T-helper 9 cell (primary cell): ENCODE results near the gene PER1.

ENCODE experiments used
- DNase-seq: peaks from one replicate; pipeline ENCODE4 v3.0.0-alpha.2; 2020

Gene PER1

DNA sequence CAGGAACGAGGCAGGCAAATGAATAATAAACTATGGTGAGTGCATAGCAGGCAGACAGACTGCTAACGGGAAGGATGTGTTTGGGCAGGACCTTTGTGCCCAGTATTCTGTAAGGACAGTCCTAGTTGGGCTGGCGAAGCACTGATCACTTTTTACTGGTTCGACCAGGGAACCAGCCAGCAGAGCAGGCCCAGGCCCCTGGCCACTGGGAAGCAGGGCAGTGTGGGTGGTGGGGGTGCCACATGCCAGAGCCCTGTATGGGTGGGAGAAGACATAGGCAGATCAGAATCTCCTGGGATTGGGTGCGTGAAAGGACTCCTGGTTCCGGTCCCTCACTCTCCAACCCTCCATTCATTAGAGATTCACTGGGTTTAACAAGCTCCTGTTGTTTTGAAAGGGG lies 14.5 kb upstream of the PER1 start:
- DNase-seq: no peak

DNA sequence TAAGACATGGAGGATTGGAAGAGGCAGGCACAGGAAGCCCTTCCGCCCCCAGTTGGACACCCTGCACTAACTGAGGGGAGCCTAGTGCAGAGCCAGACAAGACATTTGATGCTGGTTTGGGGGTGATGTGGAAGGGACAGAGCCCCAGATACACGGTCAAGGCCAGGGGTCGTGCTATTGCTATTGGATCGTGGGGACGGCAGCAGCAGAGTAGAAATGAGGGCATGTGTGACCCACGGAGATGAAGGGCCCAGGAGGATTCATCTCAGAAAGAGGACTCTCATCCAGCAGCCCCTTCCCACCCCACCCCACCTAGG lies 12.6 kb upstream of the PER1 start:
- DNase-seq: no peak

GRCh38 chr17:8163978-8164814 lies 12.0 kb upstream of the PER1 start:
- DNase-seq: peak; percentile 61

- DNase-seq: no peak
These were observed 11.1 kb upstream of the PER1 start for GRCh38 chr17:8162997-8163977.

DNA sequence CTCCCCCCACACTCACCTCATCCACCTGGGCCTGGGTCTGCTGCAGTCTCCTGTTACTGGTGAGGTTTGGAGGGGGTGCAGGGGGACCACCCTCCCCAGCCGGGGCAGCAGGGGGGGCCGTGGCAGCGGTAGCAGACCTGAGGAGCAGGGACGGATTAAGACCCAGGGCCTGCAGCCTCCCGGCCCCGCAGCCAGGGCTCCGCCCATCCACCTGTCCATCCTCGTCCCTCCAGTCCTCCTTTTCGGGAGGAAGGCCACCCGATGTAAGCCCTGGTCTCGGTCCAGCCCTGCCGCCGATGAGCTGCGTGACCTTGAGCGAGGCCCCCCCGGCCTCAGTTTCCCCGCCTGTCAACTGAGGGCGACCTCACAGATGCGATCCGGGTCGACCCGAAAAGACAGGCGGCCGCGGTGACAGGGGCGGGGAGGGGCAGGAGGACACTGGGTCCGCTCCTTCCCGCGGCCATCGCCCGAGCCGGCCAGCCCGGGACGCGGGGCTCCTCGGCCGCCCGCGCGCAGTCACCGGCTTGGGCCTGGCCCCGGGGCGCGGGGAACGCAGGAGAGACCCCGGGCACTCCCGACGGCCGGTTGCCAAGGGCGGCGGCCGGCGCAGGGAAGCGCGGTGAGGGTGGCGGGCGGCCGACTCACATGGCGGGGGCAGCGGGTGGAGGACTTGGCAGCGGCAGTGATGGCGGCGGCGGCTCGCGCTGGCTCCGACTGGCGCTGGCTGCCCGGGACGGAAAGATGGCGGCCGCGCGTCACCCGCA lies 10.2 kb upstream of the PER1 start, which contains the start of gene VAMP2:
TSS of gene VAMP2 (minus strand) at position 716 of the 764 bp plus-strand sequence. CDS start at position 647, 69 bp downstream.
- DNase-seq: peak; percentile 82

- no peak for DNase-seq
These were observed 9.4 kb upstream of the PER1 start for GRCh38 chr17:8161289-8162232.

DNA sequence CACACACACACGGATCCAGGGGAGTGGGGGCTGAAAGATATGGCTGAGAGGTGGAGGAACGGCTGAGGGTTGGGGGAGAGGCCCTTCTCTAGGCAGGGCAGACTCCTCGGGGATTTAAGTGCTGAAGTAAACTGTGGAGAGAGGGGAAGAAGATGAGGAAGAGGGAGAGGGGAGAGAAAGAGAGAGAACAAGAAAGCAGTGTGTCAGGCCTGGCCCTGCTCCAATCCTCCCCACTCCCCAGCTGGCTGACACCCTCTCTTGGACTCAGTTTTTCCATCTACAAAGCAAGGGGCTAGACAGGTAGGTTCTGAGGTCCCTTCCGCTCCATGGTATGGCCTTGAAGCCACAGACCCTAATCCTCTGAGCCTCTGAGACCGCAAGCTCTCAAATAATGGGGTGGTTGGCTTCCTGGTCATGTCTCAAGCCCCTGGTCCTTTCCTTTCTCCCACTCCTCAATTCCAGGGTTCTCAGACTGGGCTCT lies 8.6 kb upstream of the PER1 start:
- DNase-seq: no peak

- DNase-seq: no peak
These were observed 8.0 kb upstream of the PER1 start for GRCh38 chr17:8160224-8160577.

- DNase-seq: no peak
These were observed 7.4 kb upstream of the PER1 start for GRCh38 chr17:8159459-8160223.

- DNase-seq: no peak
These were observed 6.8 kb upstream of the PER1 start for GRCh38 chr17:8159032-8159400.

DNA sequence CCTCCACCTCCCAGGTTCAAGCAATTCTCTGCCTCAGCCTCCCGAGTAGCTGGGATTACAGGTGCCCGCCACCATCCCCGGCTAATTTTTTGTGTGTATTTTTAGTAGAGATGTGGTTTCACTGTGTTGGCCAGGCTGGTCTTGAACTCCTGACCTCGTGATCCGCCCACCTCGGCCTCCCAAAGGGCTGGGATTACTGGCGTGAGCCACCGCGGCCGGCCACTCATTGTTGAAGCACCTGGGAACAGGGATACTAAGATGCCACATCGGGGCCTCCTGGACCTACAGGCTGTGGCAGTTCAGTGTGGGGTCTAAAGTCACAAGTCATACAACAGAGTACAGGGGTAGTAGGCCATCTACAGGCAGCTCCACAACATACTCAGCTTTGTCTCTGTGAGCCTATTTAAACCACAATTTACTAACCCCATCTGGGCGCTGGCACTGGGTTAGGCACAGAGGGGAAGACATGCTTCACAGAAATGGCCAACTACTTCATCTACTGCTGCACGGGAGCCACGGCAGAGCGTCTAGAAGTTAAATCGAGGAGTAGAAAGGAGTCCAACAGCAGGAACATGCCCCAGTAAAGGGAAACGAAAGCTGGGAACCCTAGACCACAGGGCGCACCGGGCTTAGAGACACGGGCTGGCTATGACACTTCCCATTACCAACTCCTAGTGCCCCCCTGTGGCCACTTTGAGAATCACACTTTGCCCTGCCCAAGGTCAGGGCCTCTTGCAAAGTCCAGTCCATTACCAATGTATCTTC lies 6.2 kb upstream of the PER1 start:
- DNase-seq: peak; percentile 90

- DNase-seq: peak; percentile 99
These were observed 4.2 kb upstream of the PER1 start for GRCh38 chr17:8156246-8156992.

GRCh38 chr17:8155996-8156245 lies 3.7 kb upstream of the PER1 start:
- no peak for DNase-seq

- no peak for DNase-seq
These were observed 3.2 kb upstream of the PER1 start for GRCh38 chr17:8155231-8155995.

GRCh38 chr17:8154608-8155155 lies 2.5 kb upstream of the PER1 start:
- DNase-seq: no peak

DNA sequence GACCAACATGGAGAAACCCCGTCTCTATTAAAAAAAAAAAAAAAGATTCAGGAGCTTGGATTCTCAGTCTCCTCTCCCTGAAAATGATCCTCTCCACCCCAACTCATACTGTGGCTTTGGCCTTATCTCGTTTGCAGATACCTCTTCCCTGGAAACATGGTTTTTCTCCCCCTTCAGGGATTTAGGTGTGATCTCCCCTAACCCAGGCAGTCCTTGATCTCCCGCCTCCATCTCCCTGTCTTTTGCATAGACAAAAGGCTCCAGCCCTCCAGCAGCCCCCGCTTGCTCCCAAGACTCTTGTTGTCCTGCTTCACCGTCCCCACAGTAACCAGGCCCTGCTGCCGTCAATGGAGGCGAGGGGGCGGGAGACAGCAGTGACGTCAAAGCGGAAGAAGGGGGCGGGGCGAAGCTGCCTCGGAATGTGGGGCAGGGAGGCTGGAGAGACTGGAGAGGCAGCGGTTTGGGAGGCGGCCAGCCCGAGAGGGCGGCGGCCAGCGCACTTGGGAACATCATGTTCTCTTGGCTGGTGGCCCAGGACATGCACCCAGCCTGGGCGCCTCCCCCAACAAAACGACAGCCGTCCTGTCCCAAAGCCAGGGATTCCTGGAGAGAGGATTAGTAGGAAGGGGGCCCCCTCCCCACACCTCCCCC lies 1.9 kb upstream of the PER1 start:
- peak; percentile 97 for DNase-seq

DNA sequence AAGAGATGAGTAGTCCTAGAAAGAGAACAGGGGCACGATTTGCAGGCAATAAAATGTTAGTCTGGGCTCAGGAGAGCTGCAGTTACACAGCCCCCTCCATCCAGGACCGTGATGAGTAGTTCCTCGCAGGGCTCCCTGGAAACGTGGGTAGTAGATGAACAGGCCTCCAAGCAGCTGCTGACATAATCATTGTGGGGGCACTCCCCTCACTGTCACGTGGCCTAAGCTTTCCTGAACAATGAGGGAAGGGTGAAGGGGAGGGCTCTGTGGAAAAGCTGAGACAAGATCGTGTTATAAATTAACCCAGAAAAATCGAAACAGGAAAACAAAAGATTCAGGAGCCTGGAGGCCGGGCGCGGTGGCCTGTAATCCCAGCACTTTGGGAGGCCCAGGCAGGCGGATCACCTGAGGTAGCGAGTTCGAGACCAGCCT lies 1.3 kb upstream of the PER1 start:
- no peak for DNase-seq

- DNase-seq: no peak
These were observed 837 bp upstream of the PER1 start for GRCh38 chr17:8153031-8153451.
